NCI-H69 (cell line): ENCODE results near the gene SYNDIG1.

Experiments
- DNase-seq: peaks from one replicate; lab custom pipeline; 2025; lab: John Stamatoyannopoulos, UW

SYNDIG1 gene

DNA sequence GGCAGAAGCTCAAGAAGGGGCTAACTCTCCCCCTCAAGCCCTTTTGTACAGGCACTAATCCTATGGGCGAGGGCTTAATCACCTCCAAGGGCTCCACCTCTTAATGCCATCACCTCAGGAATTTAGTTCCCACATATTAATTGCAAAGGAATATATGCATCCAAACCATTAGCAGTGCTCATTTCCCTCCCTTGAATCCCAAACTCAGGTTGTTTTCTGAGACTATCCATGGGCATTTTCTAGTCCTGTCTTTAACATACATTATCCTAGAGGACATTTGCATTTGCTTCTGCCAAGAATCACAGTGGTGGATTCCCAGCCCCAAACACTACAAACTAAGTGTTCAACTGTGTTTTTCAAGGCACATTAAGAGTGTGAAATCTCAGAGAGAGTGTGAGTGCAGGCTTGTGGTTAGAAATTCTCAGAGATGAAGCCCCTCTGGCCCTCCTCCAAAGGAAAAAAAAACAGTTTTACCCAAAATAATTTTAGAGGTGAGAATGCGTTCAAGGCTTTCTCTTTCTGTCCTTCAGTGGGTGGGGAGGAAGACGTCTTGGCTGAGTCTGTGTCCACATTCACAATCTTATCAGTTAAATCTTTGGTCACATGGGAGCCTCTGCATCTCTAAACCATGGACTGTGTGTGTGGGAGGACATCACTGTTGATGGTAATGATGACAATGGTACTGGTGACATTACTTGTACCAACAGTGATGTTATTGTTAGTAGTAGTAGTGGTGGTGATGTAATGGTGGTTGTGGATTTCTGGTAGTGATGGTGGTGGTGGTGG lies 59.3 kb downstream of the SYNDIG1 start:
- no peak for DNase-seq

- DNase-seq = no peak
Measured at GRCh38 chr20:24529369-24529719, 59.9 kb downstream of the SYNDIG1 start.

GRCh38 chr20:24530131-24530680 lies 60.8 kb downstream of the SYNDIG1 start:
- peak; percentile 86 for DNase-seq

GRCh38 chr20:24531202-24531601 lies 61.8 kb downstream of the SYNDIG1 start:
- DNase-seq = no peak

- no peak for DNase-seq
Measured at GRCh38 chr20:24531631-24532419, 62.4 kb downstream of the SYNDIG1 start.

DNA sequence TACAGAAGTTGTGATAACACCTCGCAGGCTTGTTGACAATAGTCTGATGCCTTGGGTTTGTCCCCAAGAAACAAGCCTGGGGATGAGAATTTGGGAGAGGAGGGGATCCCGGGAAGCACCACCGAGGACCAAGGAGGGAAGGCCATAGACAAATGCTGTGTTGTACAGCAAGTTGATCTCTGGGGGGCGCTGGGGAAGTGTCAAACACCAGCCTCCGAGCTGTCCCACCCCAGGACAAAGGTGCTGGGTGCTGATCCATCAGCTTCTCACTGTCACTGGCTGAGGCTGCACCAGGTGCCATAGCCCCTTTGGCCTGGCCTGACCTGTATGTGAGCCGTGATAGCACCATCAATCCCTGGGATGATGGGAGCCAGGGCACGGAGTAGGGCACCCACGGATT lies 64.0 kb downstream of the SYNDIG1 start:
- no peak for DNase-seq

- DNase-seq = no peak
Measured at GRCh38 chr20:24534282-24534681, 64.9 kb downstream of the SYNDIG1 start.

GRCh38 chr20:24535941-24536730 lies 66.7 kb downstream of the SYNDIG1 start:
- DNase-seq = no peak

DNA sequence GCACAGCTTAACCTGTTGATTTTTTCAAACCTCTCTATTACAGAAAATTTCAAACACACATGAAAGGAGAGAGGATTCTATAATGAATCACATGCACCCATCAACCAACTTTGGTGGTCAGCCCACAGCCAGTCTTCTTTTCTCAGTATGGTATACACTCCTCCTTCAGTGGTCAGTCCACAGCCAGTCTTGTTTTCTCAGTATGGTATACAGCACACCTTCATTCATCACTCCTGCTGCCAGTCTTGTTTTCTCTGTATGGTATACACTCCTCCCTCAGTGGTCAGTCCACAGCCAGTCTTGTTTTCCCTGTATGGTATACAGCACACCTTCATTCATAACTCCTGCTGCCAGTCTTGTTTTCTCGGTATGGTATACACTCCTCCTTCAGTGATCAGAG lies 67.8 kb downstream of the SYNDIG1 start:
- DNase-seq = no peak

DNA sequence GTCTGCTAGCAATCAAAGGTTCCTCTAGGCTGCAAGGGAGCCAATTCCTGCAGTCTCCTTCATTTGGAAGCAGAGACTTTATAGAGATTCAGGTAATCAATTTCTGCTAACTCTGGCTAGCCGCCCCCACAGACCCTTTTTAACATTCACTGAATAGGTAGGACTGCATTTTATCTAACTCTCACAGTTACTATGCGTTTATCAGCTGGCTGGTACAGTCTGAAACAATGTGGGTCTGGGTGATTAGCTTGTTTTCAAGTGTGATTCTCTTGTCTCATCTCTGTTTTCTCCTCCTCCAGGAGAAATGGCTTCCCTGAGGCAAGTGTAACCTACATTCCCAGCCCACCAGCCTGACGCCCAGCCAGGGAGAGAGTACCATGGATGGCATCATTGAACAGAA lies 73.3 kb downstream of the SYNDIG1 start:
- no peak for DNase-seq

GRCh38 chr20:24543168-24543567 lies 73.7 kb downstream of the SYNDIG1 start:
- DNase-seq = no peak

DNA sequence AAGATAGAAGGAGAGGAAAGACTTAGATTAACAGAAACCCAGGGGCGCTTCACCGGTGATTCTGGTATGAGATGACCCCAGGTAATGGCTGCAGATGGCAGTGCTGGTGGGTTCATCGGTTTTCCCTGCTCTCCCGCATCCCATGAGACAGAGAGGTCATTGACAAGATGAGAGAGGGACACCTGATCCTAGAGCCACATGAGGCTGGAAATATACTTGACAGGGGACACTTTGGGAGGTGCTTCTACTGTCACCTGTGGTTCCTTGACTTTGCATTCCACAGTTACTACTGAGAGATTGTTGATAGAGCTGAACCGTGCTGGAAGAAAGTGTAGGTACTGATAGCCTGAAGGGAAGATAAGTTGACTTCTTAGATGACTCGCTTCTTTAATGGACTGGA lies 74.3 kb downstream of the SYNDIG1 start:
- no peak for DNase-seq

GRCh38 chr20:24544371-24544770 lies 74.9 kb downstream of the SYNDIG1 start:
- DNase-seq = no peak

DNA sequence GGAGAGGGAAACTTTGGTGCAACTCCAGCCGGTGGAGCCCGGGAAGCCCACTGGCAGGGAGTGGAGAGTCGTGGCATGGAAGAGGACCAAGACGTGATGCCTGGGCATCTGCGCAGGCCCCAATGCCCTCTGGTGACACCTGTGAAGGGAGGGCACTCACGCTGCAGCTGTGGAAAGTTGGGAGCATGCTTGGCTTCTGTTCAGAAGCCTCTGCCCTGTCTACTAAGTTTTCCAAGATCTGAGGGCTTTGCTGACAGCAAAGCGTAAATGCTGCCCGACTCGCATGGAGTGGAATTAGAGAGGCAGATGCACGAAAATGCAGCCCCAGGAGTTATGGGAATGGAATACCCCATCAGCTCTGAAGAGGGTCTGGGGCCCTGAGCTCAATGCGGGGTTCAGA lies 75.7 kb downstream of the SYNDIG1 start:
- no peak for DNase-seq

DNA sequence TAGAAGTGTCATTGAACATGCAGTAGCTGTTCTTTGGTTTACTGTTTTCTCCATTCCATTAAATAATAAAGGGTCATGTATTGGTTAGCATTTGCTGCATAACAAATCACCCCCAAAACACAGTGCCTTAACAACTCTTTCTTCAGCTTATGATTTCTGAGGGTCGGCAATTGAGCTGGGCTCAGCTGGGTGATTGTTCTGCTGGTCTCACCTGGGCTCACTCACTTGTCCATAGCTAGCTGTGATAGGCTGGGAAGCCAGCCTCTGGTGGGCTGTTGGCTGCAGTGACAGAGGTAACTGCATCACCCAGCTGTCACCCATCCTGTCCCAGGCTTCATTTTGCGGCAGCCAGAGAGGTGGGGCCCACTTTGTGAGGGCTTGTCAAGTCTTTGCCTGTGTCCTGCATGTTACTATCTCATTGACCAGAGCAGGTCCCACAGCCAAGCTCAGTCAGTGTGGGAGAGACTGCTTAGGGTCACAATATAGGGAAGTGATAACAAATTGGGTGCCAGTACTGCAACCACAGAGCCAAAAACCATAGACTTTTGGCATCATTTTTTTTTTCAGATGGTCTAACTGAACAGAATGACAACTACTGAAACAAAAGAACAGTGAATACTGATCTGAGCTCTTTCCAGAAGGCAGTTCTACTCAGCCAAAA lies 76.9 kb downstream of the SYNDIG1 start:
- no peak for DNase-seq

DNA sequence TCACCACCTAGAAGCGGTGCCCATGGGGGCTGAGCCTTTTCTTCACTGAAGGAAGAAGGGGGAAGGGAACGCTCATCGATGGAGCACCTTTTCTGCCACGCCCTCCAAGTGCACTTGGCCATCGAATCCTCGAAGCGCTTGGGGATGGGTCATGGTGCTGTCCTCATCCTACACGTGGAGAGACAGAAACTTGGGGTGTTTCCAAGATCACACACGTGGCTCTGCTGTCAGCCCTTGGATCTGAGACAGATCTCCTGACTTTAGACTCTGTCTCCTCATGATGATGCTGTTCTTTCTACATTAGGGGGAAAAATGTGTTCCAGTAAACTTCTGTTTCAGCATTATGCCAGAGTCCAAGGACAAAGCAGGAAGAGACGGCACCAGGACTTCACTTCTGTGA lies 78.5 kb downstream of the SYNDIG1 start:
- no peak for DNase-seq

- peak; percentile 63 for DNase-seq
Measured at GRCh38 chr20:24559114-24559732, 89.8 kb downstream of the SYNDIG1 start.

GRCh38 chr20:24560571-24561491 lies 91.4 kb downstream of the SYNDIG1 start:
- peak; percentile 64 for DNase-seq

- no peak for DNase-seq
Measured at GRCh38 chr20:24565835-24566351, 96.5 kb downstream of the SYNDIG1 start.

- no peak for DNase-seq
Measured at GRCh38 chr20:24566656-24567055, 97.2 kb downstream of the SYNDIG1 start.
